NK-92 (cell line): ENCODE results near the gene SLC30A1.

Experiments used
- DNase-seq: peaks from one replicate; lab custom pipeline; 2025; ENCODE audit not compliant: unreplicated experiment; lab: John Stamatoyannopoulos, UW

SLC30A1 gene

GRCh38 chr1:211525101-211525676 is 53.8 kb downstream of the SLC30A1 start:
- no peak for DNase-seq

- no peak for DNase-seq
Measured at GRCh38 chr1:211524521-211524920, 54.4 kb downstream of the SLC30A1 start.

- DNase-seq, result no peak
Measured at GRCh38 chr1:211522804-211523203, 56.2 kb downstream of the SLC30A1 start.
